HepG2 (cell line): ENCODE results near the gene EIF3A. TPM values are rescaled to one million over a fixed set of nuclear protein-coding genes. Genes with fewer than 3 reads are reported as not detected.
A peak's percentile ranks its signal among the peaks of the same experiment; 100 is the strongest.

Source experiments
- FOXM1 ChIP-seq: sonication (generic); formaldehyde crosslinking; IDR thresholded peaks from 2 replicates; pipeline ENCODE4 v1.5.0; 2020; ENCODE audit warnings: missing genetic modification reagents
- GABPA ChIP-seq, 2 experiments: IDR thresholded peaks; 2 replicates each; pipeline ENCODE4 v1.6.1; 2011 to 2016; ENCODE audit warnings: low read depth in 2 of 2, low read length in 1 of 2, missing biosample characterization in 1 of 2, missing genetic modification characterization in 1 of 2
- HIVEP1 ChIP-seq: sonication (generic); formaldehyde crosslinking; IDR thresholded peaks from 2 replicates; pipeline ENCODE4 v1.4.0; 2020; ENCODE audit warnings: mild to moderate bottlenecking, missing genetic modification reagents
- MAFG ChIP-seq: sonication (generic); formaldehyde crosslinking; IDR thresholded peaks from 2 replicates; pipeline ENCODE4 v1.5.1; 2020; ENCODE audit warnings: mild to moderate bottlenecking, missing genetic modification reagents
- NR2C2 ChIP-seq: sonication (generic); formaldehyde crosslinking; IDR thresholded peaks from 2 replicates; pipeline ENCODE4 v1.4.0; 2020; ENCODE audit warnings: missing genetic modification reagents, mild to moderate bottlenecking, moderate library complexity, borderline replicate concordance
- PBX2 ChIP-seq: IDR thresholded peaks from 2 replicates; pipeline ENCODE4 v1.6.1; 2016; ENCODE audit warnings: control low read depth
- SALL1 ChIP-seq: sonication (generic); formaldehyde crosslinking; IDR thresholded peaks from 2 replicates; pipeline ENCODE4 v1.8.0; 2022; ENCODE audit warnings: mild to moderate bottlenecking, missing genetic modification reagents
- ZBTB33 ChIP-seq: sonication (generic); formaldehyde crosslinking; IDR thresholded peaks from 2 replicates; pipeline ENCODE4 v1.4.0; 2020; ENCODE audit warnings: missing genetic modification reagents
- ZMYM3 ChIP-seq: sonication (generic); formaldehyde crosslinking; IDR thresholded peaks from 2 replicates; pipeline ENCODE4 v1.5.1; 2020; ENCODE audit warnings: mild to moderate bottlenecking, missing genetic modification reagents
- ZNF20 ChIP-seq: sonication (generic); formaldehyde crosslinking; IDR thresholded peaks from 2 replicates; pipeline ENCODE4 v1.4.0; 2020; ENCODE audit warnings: mild to moderate bottlenecking, moderate library complexity, missing genetic modification reagents
- ZNF274 ChIP-seq: sonication (generic); formaldehyde crosslinking; IDR thresholded peaks from 2 replicates; pipeline ENCODE4 v1.5.1; 2020; ENCODE audit warnings: mild to moderate bottlenecking, missing genetic modification reagents
- ZNF414 ChIP-seq: sonication (generic); formaldehyde crosslinking; IDR thresholded peaks from 2 replicates; pipeline ENCODE4 v1.5.0; 2020; ENCODE audit warnings: missing genetic modification reagents
- ZNF598 ChIP-seq: sonication (generic); formaldehyde crosslinking; IDR thresholded peaks from 2 replicates; pipeline ENCODE4 v1.5.1; 2020; ENCODE audit warnings: mild to moderate bottlenecking, missing genetic modification reagents, borderline replicate concordance
- ZNF629 ChIP-seq: sonication (generic); formaldehyde crosslinking; conservative IDR thresholded peaks from 2 replicates; pipeline ENCODE4 v1.5.0; 2020; ENCODE audit warnings: missing genetic modification reagents
- ZNF749 ChIP-seq: sonication (generic); formaldehyde crosslinking; IDR thresholded peaks from 2 replicates; pipeline ENCODE4 v1.8.0; 2022; ENCODE audit warnings: mild to moderate bottlenecking, missing genetic modification reagents, moderate library complexity, borderline replicate concordance
- ZNF75D ChIP-seq: sonication (generic); formaldehyde crosslinking; IDR thresholded peaks from 2 replicates; pipeline ENCODE4 v1.8.1; 2023; ENCODE audit warnings: missing genetic modification reagents, mild to moderate bottlenecking, borderline replicate concordance
- polyA plus RNA-seq, 8 experiments: library from polyadenylated mRNA; depleted of rRNA in 3 of 8; stranded (reverse) in 7 of 8; unstranded in 1 of 8; fragments of >200 nt; fragmentation: Illumina TruSeq in 4 of 8; extraction: Trizol in 4 of 8; gene quantifications; 2 replicates each; pipeline versions ENCODE4 v1.2.1 to v1.2.3, GENCODE V29; 2011 to 2016; ENCODE audit warnings: low read depth in 4 of 8, missing spikeins in 1 of 8, mixed read lengths in 1 of 8; ENCODE audit not compliant: insufficient read depth in 1 of 8
- total RNA-seq, 5 experiments: library from RNA; depleted of rRNA; stranded (reverse); fragments of >200 nt; fragmentation: Illumina TruSeq; extraction: Trizol; gene quantifications; 2 replicates each; pipeline ENCODE4 v1.2.3, GENCODE V29; 2016; ENCODE audit warnings: low read depth in 1 of 5
- TF ChIP-seq, protein P1 (sequence below): sonication (generic); formaldehyde crosslinking; IDR thresholded peaks from 2 replicates; pipeline ENCODE4 v1.4.0; 2020; ENCODE audit warnings: missing genetic modification reagents
- TF ChIP-seq, protein P2 (sequence below): sonication (generic); formaldehyde crosslinking; IDR thresholded peaks from 2 replicates; pipeline ENCODE4 v1.4.0; 2020; ENCODE audit warnings: missing genetic modification reagents, borderline replicate concordance

EIF3A gene
- total and polyA plus RNA-seq, 2 of the 13 experiments (the other 11 are each of a cell fraction or from before 2014, with no cell fraction given) = 25.6 to 117 TPM

DNA sequence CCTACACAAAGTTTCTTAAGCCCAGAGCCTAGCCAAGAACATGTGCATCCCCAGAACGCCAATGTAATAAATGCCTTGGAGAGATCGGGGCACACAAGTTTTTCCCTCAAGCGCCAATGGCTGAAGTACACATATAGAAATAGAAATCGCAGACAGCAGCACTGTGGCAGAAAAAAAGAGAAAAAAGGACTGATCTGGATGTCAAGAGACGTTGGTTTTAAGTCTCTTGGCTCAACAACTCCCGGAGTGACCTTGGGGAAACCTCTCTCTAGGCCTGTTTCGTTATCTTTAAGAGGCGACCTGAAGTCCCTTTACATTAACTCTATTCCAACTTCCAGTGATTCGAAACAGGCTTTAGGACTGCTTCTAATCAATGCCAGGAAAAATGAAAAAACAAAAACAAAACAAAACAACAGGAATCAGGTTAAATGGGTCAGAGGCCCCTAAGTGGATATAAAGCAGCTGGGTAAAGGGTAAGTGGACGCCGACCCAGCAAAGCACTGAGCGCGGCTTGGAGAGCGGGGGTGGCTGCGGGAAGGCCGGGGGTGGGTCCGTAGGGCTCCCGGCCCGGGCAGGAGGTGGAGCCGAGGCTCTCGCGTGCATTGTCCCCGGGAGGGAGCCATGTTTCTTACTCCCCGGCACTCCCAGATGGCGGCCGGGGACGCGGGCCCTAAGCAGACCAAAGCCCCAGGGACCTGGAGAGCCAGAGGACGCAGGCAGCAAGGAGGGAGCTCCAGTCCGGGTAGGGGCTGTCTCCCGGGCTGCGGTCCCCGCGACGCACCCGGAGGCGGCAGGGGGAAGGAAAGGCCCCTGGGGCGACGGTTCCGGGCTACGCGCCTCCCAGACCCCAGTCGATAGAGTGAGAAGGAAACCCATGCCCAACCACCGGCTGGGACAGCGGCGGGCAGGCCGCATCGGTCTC lies 757 bp downstream of the EIF3A start (continued):
- TF ChIP-seq ZNF75D (CRISPR knock-in tag) = no peak
- TF ChIP-seq GABPA (IDR thresholded peaks at IDR 0.05; ENCODE audit: low read depth, low read length) = no peak
- no peak for TF ChIP-seq GABPA (CRISPR knock-in tag; IDR thresholded peaks at IDR 0.05; ENCODE audit: low read depth)
- TF ChIP-seq, protein P1, sequence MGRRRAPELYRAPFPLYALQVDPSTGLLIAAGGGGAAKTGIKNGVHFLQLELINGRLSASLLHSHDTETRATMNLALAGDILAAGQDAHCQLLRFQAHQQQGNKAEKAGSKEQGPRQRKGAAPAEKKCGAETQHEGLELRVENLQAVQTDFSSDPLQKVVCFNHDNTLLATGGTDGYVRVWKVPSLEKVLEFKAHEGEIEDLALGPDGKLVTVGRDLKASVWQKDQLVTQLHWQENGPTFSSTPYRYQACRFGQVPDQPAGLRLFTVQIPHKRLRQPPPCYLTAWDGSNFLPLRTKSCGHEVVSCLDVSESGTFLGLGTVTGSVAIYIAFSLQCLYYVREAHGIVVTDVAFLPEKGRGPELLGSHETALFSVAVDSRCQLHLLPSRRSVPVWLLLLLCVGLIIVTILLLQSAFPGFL = no peak
- TF ChIP-seq ZBTB33 (CRISPR knock-in tag) = no peak
- TF ChIP-seq ZNF749 (CRISPR knock-in tag) = peak; percentile 8; the same call in 1 of the 2 replicates
- TF ChIP-seq ZMYM3 (CRISPR knock-in tag) = no peak; the same call in 1 of the 2 replicates
- no peak; the same call in 1 of the 2 replicates for TF ChIP-seq SALL1
- TF ChIP-seq ZNF20 (CRISPR knock-in tag) = no peak
- TF ChIP-seq FOXM1 (CRISPR knock-in tag) = peak; percentile 72; the same call in 1 of the 2 replicates
- TF ChIP-seq ZNF629 (CRISPR knock-in tag) = no peak
- TF ChIP-seq ZNF414 (CRISPR knock-in tag) = peak; percentile 85; the same call in 1 of the 2 replicates
- TF ChIP-seq PBX2 = no peak
- TF ChIP-seq MAFG (CRISPR knock-in tag) = 0 out of 2 replicates have a peak, but pooled peaks have one; percentile 8
- TF ChIP-seq HIVEP1 (CRISPR knock-in tag) = peak; percentile 14; the same call in 1 of the 2 replicates
- TF ChIP-seq, protein P2, sequence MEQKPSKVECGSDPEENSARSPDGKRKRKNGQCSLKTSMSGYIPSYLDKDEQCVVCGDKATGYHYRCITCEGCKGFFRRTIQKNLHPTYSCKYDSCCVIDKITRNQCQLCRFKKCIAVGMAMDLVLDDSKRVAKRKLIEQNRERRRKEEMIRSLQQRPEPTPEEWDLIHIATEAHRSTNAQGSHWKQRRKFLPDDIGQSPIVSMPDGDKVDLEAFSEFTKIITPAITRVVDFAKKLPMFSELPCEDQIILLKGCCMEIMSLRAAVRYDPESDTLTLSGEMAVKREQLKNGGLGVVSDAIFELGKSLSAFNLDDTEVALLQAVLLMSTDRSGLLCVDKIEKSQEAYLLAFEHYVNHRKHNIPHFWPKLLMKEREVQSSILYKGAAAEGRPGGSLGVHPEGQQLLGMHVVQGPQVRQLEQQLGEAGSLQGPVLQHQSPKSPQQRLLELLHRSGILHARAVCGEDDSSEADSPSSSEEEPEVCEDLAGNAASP (CRISPR knock-in tag) = no peak
- no peak for TF ChIP-seq ZNF598 (CRISPR knock-in tag)
- TF ChIP-seq NR2C2 (CRISPR knock-in tag) = no peak
- no peak for TF ChIP-seq ZNF274
